HG02852 (cell line): ENCODE results near the gene LAMB3.
A peak's percentile ranks its signal among the peaks of the same experiment; 100 is the strongest.

Source experiments
- ATAC-seq: cut with Tn5 transposase; IDR thresholded peaks from one replicate; pipeline ENCODE4 v1.9.1; 2021; ENCODE audit warnings: mild to moderate bottlenecking, moderate library complexity; ENCODE audit not compliant: unreplicated experiment

The LAMB3 gene

DNA sequence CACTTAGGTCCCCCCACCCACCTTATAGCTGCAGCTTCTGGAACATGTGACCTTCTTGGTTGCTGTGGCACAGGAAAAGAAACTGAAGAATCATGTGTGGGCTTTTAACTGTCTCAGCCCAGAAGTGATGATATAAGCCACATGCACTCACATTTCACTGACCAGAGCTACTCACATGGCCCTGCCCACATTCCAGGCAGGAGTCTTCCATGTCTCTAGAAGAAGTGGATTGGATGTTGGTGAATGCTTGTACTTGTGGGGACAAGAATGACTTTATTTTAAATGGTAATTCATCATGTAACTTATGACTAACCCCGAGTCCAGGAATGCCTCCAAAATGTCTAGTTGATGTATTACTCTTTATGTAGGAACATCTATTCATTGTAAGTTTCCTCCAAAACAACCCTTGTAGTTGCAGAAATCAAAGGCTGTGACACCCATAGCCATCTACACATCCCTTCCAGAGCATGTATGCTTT lies 84.5 kb downstream of the LAMB3 start:
- no peak for ATAC-seq

DNA sequence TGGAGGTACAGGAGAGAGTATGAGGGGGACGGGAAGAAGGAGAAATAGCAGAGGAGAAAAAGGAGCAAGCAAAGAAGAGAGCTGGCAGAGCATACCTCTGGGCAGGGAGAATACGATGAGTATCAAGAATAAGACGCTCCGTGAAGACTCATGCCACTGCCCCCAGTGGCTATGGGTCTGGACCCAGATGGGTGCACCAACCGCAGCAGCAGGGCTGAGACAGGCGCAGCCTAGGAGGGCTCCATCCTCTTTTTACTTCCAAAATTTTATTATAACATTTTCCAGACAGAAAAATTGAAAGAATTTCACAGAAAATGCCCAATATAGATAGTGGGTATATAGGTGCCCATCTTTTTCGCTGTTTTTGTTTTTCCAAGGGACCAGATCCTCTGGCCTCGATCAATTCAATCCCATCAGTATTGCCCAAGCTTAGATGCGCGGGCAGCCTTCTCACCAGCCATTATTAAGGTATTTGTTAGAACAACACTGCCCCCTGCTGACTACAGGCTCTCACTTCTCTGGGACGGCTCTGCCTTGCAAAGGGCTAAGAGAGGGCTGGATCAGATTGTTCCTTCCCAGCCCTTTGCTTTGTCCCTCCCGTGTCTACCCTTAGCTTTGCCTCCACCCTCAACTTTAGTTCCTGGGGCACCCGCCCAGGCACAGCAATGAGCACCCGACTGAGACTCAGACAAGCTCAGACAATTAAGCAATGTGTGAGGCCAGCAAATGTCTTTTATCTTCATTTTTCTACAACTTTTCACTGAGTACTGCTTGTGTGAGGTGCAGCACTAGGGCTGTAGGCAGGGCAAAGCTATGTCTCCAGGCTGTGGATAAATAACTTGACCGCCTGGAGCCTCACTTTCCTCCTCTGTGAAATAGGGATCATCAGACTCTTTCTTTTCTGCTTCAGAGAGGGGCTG lies 86.2 kb downstream of the LAMB3 start:
- peak; percentile 93 for ATAC-seq
